GM13976 (cell line): ENCODE results near the gene POC5.
A peak's percentile ranks its signal among the peaks of the same experiment; 100 is the strongest.
"Not testable (repeated sequence)": the region's sequence is repeated elsewhere in the genome, so short reads cannot be mapped to it uniquely, and the experiment has no call there.

Experiments
- DNase-seq: peaks from one replicate; pipeline ENCODE4 v3.0.0; 2012; ENCODE audit warnings: low spot score
- in situ Hi-C: fragments of 300-500 bp; cut with MboI; formaldehyde crosslinking; loops from one replicate; pipeline ENCODE4 v1.12.0; 2022; ENCODE audit warnings: low sequenced_read_pairs, mixed read lengths, inconsistent platforms; ENCODE audit not compliant: unreplicated experiment
- TF ChIP-seq, protein P1 (sequence below): IDR thresholded peaks from 2 replicates; pipeline ENCODE4 v1.5.1; 2012; ENCODE audit warnings: borderline replicate concordance, mild to moderate bottlenecking; ENCODE audit not compliant: insufficient read depth; ENCODE audit errors: extremely low read depth, missing control alignments, control extremely low read depth

POC5 gene

GRCh38 chr5:75736273-75736672, 19.0 kb upstream of the POC5 start:
- in situ Hi-C loops, result loop anchor here (25.0 kb wide), 1 partner anchor 501 kb away; no protein-coding TSS in a partner anchor
- no peak for DNase-seq

GRCh38 chr5:75734913-75735789, 17.9 kb upstream of the POC5 start:
- in situ Hi-C loops, result loop anchor here (25.0 kb wide), 1 partner anchor 502 kb away; no protein-coding TSS in a partner anchor
- peak; percentile 39 for DNase-seq
- TF ChIP-seq, protein P1, sequence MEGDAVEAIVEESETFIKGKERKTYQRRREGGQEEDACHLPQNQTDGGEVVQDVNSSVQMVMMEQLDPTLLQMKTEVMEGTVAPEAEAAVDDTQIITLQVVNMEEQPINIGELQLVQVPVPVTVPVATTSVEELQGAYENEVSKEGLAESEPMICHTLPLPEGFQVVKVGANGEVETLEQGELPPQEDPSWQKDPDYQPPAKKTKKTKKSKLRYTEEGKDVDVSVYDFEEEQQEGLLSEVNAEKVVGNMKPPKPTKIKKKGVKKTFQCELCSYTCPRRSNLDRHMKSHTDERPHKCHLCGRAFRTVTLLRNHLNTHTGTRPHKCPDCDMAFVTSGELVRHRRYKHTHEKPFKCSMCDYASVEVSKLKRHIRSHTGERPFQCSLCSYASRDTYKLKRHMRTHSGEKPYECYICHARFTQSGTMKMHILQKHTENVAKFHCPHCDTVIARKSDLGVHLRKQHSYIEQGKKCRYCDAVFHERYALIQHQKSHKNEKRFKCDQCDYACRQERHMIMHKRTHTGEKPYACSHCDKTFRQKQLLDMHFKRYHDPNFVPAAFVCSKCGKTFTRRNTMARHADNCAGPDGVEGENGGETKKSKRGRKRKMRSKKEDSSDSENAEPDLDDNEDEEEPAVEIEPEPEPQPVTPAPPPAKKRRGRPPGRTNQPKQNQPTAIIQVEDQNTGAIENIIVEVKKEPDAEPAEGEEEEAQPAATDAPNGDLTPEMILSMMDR, result peak; percentile 38

More at GRCh38 chr5:75736273-75736672, 19.0 kb upstream of the POC5 start:
- TF ChIP-seq, protein P1, result no peak

DNA sequence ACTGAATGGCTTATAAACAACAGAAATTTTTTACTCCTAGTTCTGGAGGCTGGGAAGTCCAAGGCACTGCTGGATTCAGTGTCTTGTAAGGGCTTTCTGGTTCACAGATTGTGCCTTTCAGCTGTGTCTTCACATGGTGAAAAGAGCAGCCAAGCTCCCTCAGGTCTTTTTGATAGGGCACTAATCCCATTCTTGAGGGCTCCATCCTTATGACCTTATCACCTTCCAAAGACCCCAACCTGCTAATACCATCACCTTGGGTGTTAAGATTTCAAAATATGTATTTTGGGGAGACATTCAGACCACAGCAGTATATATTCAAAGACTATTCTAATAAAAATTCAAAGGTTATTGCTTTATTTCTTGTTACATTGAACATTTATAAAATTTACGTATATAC, 16.5 kb upstream of the POC5 start:
- no peak for DNase-seq
- TF ChIP-seq, protein P1, result no peak
- in situ Hi-C loops, result loop anchor here (25.0 kb wide), 1 partner anchor 504 kb away; no protein-coding TSS in a partner anchor

- in situ Hi-C loops, result loop anchor here (25.0 kb wide), 1 partner anchor 506 kb away; no protein-coding TSS in a partner anchor
Measured at GRCh38 chr5:75731515-75731914, 14.3 kb upstream of the POC5 start.

GRCh38 chr5:75729321-75729720, 12.1 kb upstream of the POC5 start:
- DNase-seq, result no peak
- TF ChIP-seq, protein P1, result no peak
- in situ Hi-C loops, result loop anchor here (25.0 kb wide), 1 partner anchor 508 kb away; no protein-coding TSS in a partner anchor

More at GRCh38 chr5:75731515-75731914, 14.3 kb upstream of the POC5 start:
- DNase-seq, result not testable (repeated sequence)

DNA sequence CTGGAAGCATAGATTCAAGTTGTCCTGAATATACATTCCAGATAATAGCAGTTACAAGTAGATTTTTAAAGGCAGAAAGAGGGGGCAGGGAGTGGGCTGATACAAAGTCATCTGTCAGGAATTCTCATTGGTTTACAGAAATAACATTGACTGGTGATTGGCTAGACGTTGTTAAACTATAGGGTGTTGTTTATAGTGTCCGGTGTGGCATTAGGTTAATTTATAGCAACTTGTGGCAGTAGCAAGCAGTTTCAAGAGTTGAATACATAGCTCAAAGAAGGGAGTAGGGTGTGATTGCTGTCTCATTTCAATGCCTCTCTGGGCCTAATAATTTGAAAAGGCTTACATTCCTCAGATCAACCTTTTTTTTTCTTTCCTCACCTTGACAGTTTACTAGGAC, 10.7 kb upstream of the POC5 start:
- in situ Hi-C loops, result loop anchor here (25.0 kb wide), 1 partner anchor 509 kb away; no protein-coding TSS in a partner anchor
- TF ChIP-seq, protein P1, result no peak
- DNase-seq, result no peak

GRCh38 chr5:75726224-75726623, 9.0 kb upstream of the POC5 start:
- DNase-seq, result not testable (repeated sequence)
- in situ Hi-C loops, result loop anchor here (25.0 kb wide), 1 partner anchor 511 kb away; no protein-coding TSS in a partner anchor
